IMR-90 (cell line): ENCODE measurements around the gene FCN1. TPM values are rescaled to one million over a fixed set of nuclear protein-coding genes. Genes with fewer than 3 reads are reported as not detected.
A peak's percentile ranks its signal among the peaks of the same experiment; 100 is the strongest.

ENCODE experiments used
- ATAC-seq: fragments of 200-7000 bp; cut with Tn5 transposase; 2 replicates; pipeline ENCODE4 v1.9.1; 2020; ENCODE audit warnings: low read depth, mild to moderate bottlenecking, moderate library complexity
- BruUV-seq: library from RNA; stranded (reverse); fragments of 400-500 nt; replicated peaks from 2 replicates; lab custom pipeline; 2021; lab: Mats Ljungman, UMichigan
- CTCF ChIA-PET: fragments of 300-600 bp; formaldehyde crosslinking; extraction: SDS; loops from one replicate; lab custom pipeline; 2021; ENCODE audit warnings: antibody characterized with exemption; lab: Yijun Ruan, JAX
- POLR2A ChIA-PET: fragments of 300-600 bp; sonication (Branson Sonifier 250); formaldehyde crosslinking; loops from one replicate; lab custom pipeline; 2022; ENCODE audit warnings: antibody characterized with exemption; ENCODE audit not compliant: unreplicated experiment; lab: Charles Lee
- DNase-seq: peaks from one replicate; pipeline ENCODE4 v3.0.0; 2013
- H2AFZ ChIP-seq: replicated peaks from 2 replicates; pipeline ENCODE3; 2013; ENCODE audit warnings: low read length, mild to moderate bottlenecking; ENCODE audit not compliant: poor library complexity
- H2AK5ac ChIP-seq: 2 replicates; pipeline ENCODE4 v1.6.1; 2013; ENCODE audit warnings: low read depth, low read length, inconsistent platforms
- H2AK9ac ChIP-seq: replicated peaks from 2 replicates; pipeline ENCODE3; 2013; ENCODE audit warnings: mild to moderate bottlenecking, low read depth, low read length, moderate library complexity; ENCODE audit not compliant: poor library complexity
- H2BK120ac ChIP-seq: 2 replicates; pipeline ENCODE4 v1.6.1; 2013; ENCODE audit warnings: low read depth, low read length, inconsistent platforms
- H2BK15ac ChIP-seq: 3 replicates; pipeline ENCODE4 v1.6.1; 2013; ENCODE audit warnings: low read depth, low read length, inconsistent platforms
- H2BK20ac ChIP-seq: 2 replicates; pipeline ENCODE4 v1.6.1; 2013; ENCODE audit warnings: low read depth, mild to moderate bottlenecking, inconsistent platforms, low read length, moderate library complexity
- H2BK5ac ChIP-seq: 2 replicates; pipeline ENCODE4 v1.6.1; 2013; ENCODE audit warnings: mild to moderate bottlenecking, low read depth, low read length, inconsistent platforms; ENCODE audit not compliant: poor library complexity, severe bottlenecking
- H3K14ac ChIP-seq: replicated peaks from 2 replicates; pipeline ENCODE4 v1.6.1; 2013; ENCODE audit warnings: low read depth, low read length, inconsistent platforms
- H3K18ac ChIP-seq: 2 replicates; pipeline ENCODE4 v1.6.1; 2013; ENCODE audit warnings: low read depth, low read length, control low read depth
- H3K23ac ChIP-seq: 2 replicates; pipeline ENCODE4 v1.6.1; 2013; ENCODE audit warnings: low read depth, low read length, inconsistent platforms
- H3K27ac ChIP-seq: 2 replicates; pipeline ENCODE4 v1.5.1; 2013; ENCODE audit warnings: mild to moderate bottlenecking, control low read depth, low read length; ENCODE audit not compliant: insufficient read depth
- H3K27me3 ChIP-seq: 2 replicates; pipeline ENCODE4 v1.6.1; 2013; ENCODE audit warnings: low read length; ENCODE audit not compliant: control insufficient read depth, insufficient read depth
- H3K36me3 ChIP-seq: 2 replicates; pipeline ENCODE4 v1.6.1; 2013; ENCODE audit warnings: low read length, mixed read lengths; ENCODE audit not compliant: control insufficient read depth, insufficient read depth
- H3K4ac ChIP-seq: 2 replicates; pipeline ENCODE4 v1.6.1; 2013; ENCODE audit warnings: low read depth, low read length, inconsistent platforms
- H3K4me1 ChIP-seq: 2 replicates; pipeline ENCODE4 v1.6.1; 2013; ENCODE audit warnings: low read length, mixed read lengths; ENCODE audit not compliant: control insufficient read depth, insufficient read depth
- H3K4me2 ChIP-seq: 2 replicates; pipeline ENCODE4 v1.6.1; 2013; ENCODE audit warnings: low read depth, mild to moderate bottlenecking, control low read depth, low read length, moderate library complexity
- H3K4me3 ChIP-seq: 2 replicates; pipeline ENCODE4 v1.5.1; 2013; ENCODE audit warnings: low read depth, mild to moderate bottlenecking, control low read depth, low read length, moderate library complexity; ENCODE audit not compliant: insufficient read depth
- H3K56ac ChIP-seq: 2 replicates; pipeline ENCODE4 v1.6.1; 2013; ENCODE audit warnings: low read length, inconsistent platforms; ENCODE audit not compliant: insufficient read depth; ENCODE audit errors: extremely low read depth
- H3K79me1 ChIP-seq, 2 experiments: 2 replicates each; pipeline ENCODE4 v1.6.1; 2013; ENCODE audit warnings: low read length in 2 of 2, inconsistent platforms in 1 of 2, low read depth in 1 of 2
- H3K9ac ChIP-seq: 2 replicates; pipeline ENCODE4 v1.6.1; 2013; ENCODE audit warnings: low read depth, low read length, control low read depth
- H3K9me1 ChIP-seq: 2 replicates; pipeline ENCODE4 v1.6.1; 2013; ENCODE audit warnings: low read length, inconsistent platforms; ENCODE audit not compliant: insufficient read depth
- H3K9me3 ChIP-seq: 2 replicates; pipeline ENCODE4 v1.6.1; 2013; ENCODE audit warnings: low read length; ENCODE audit not compliant: control insufficient read depth, insufficient read depth
- H4K20me1 ChIP-seq: 2 replicates; pipeline ENCODE4 v1.6.1; 2013; ENCODE audit warnings: low read length, inconsistent platforms; ENCODE audit not compliant: insufficient read depth
- H4K5ac ChIP-seq: 2 replicates; pipeline ENCODE4 v1.6.1; 2013; ENCODE audit warnings: mild to moderate bottlenecking, low read depth, low read length, control low read depth
- H4K8ac ChIP-seq, 2 experiments: 2 replicates each; pipeline ENCODE4 v1.6.1; 2013; ENCODE audit warnings: low read depth in 2 of 2, low read length in 2 of 2, control low read depth in 1 of 2, inconsistent platforms in 1 of 2
- H4K91ac ChIP-seq: 2 replicates; pipeline ENCODE4 v1.6.1; 2013; ENCODE audit warnings: low read depth, low read length, inconsistent platforms; ENCODE audit not compliant: insufficient read depth
- CEBPB ChIP-seq: IDR thresholded peaks from 2 replicates; pipeline ENCODE4 v1.6.1; 2012; ENCODE audit warnings: low read depth, low read length, improper control_type of control experiment
- CHD1 ChIP-seq: IDR thresholded peaks from 2 replicates; pipeline ENCODE4 v1.6.1; 2012; ENCODE audit warnings: low read depth, low read length, improper control_type of control experiment
- MAFK ChIP-seq: IDR thresholded peaks from 2 replicates; pipeline ENCODE4 v1.6.1; 2012; ENCODE audit warnings: low read depth, low read length, improper control_type of control experiment
- RCOR1 ChIP-seq: IDR thresholded peaks from 2 replicates; pipeline ENCODE4 v1.6.1; 2012; ENCODE audit warnings: mild to moderate bottlenecking, low read length, improper control_type of control experiment; ENCODE audit not compliant: insufficient replicate concordance
- RFX5 ChIP-seq: IDR thresholded peaks from 2 replicates; pipeline ENCODE4 v1.8.0; 2012; ENCODE audit warnings: low read depth, mild to moderate bottlenecking, low read length, moderate library complexity
- WGBS, 2 experiments: methylation state at CpG; one replicate each; pipeline versions ENCODE4 v1.1.5 to v1.1.7; 2013; ENCODE audit warnings: missing lambda C conversion rate in 2 of 2; ENCODE audit not compliant: insufficient read length in 1 of 2; ENCODE audit errors: extremely low coverage in 2 of 2; 5-methylcytosine and 5-hydroxymethylcytosine counted together
- dilution Hi-C: fragments of 300-500 bp; cut with HindIII; formaldehyde crosslinking; loops from one replicate; pipeline ENCODE4 v1.14.3; 2018; ENCODE audit warnings: low sequenced_read_pairs; ENCODE audit not compliant: unreplicated experiment
- in situ Hi-C: fragments of 300-500 bp; cut with MboI; formaldehyde crosslinking; loops from 3 replicates; pipeline ENCODE4 v1.14.3; 2019; ENCODE audit warnings: low sequenced_read_pairs, inconsistent platforms, mixed read lengths
- intact Hi-C: fragments of 100-400 bp; cut with micrococcal nuclease; formaldehyde crosslinking; loops from 2 replicates; pipeline ENCODE4 v1.10.0; 2022
- polyA plus RNA-seq, 3 experiments: library from polyadenylated mRNA; depleted of rRNA; stranded (reverse); fragments of >200 nt; gene quantifications; 2 replicates each; pipeline ENCODE4 v1.2.3, GENCODE V29; 2012; ENCODE audit warnings: low replicate concordance in 1 of 3
- total RNA-seq: library from RNA; depleted of rRNA; stranded (reverse); fragments of >200 nt; gene quantifications from 2 replicates; pipeline ENCODE4 v1.2.3, GENCODE V29; 2012

Gene FCN1
- total and polyA plus RNA-seq, 2 of the 4 experiments (the other 2 are of a cell fraction): not detected

GRCh38 chr9:134889386-134890154, 28.1 kb downstream of the FCN1 start (continued):
- no peak for TF ChIP-seq MAFK

- no peak overlapping the region for H3K9ac ChIP-seq
- ChIA-PET CTCF (interaction anchor here (1.1 to 1.4 kb wide), 2 partner anchors 11 to 14 kb away, joined by 3 to 5 read pairs; no protein-coding TSS in a partner anchor), POLR2A (no interaction called here)
- no peak overlapping the region for H3K18ac ChIP-seq
- dilution Hi-C loops: no loop called here
- no peak overlapping the region for H2AK5ac ChIP-seq
- no peak overlapping the region for H4K91ac ChIP-seq
- intact Hi-C loops: no loop called here
- no peak overlapping the region for H3K4me3 ChIP-seq
- TF ChIP-seq CHD1 (no peak), RCOR1 (no peak), RFX5 (no peak), CEBPB (no peak)
- no peak for ATAC-seq
- H4K20me1 ChIP-seq: no peaks in the 10 kb centered on the region
- no peak overlapping the region for H2BK120ac ChIP-seq
- H3K4me1 ChIP-seq: no peaks in the 10 kb centered on the region
- in situ Hi-C loops: no loop called here
- no peak overlapping the region for H3K4ac ChIP-seq
- H4K8ac ChIP-seq: no peak overlapping the region
- no peak overlapping the region for H3K23ac ChIP-seq
- H3K27me3 ChIP-seq: peaks cover 41% of the 10 kb centered on the region
- DNase-seq: no peak
- H3K9me1 ChIP-seq: no peaks in the 10 kb centered on the region
- 50% methylated on average over 2 of the region's 14 CpGs; no CpG with 5 or more reads in 1 of the 2 experiments for WGBS, 2 experiments
- no peak overlapping the region for H4K5ac ChIP-seq
- no peak overlapping the region for H3K27ac ChIP-seq
- H2AK9ac ChIP-seq: no peak overlapping the region
- no peak overlapping the region for H3K56ac ChIP-seq
- BruUV-seq: no TSS peak
- H2AFZ ChIP-seq: peak overlapping the region; percentile 7
- no peak overlapping the region for H2BK5ac ChIP-seq
- H3K79me1 ChIP-seq: no peaks in the 10 kb centered on the region
- no peak overlapping the region for H3K14ac ChIP-seq
- H2BK15ac ChIP-seq: no peak overlapping the region
- no peak overlapping the region for H3K4me2 ChIP-seq
- H3K36me3 ChIP-seq: no peaks in the 10 kb centered on the region
- no peaks in the 10 kb centered on the region for H3K9me3 ChIP-seq
- H2BK20ac ChIP-seq: no peak overlapping the region
These were observed 29.0 kb downstream of the FCN1 start for GRCh38 chr9:134888603-134889190.
